Embryonic facial prominence (tissue), 1 donor: Measurements from ENCODE around the gene PYGM.

Experiments
- DNase-seq: peaks from one replicate; pipeline ENCODE4 v3.0.0-alpha.2; 2016; ENCODE audit errors: extremely low spot score

Gene PYGM

GRCh38 chr11:64759722-64760719, at the start of gene PYGM:
TSS of gene PYGM (minus strand) at chr11:64759974. CDS start at chr11:64759898, 76 bp downstream.
- DNase-seq = no peak

DNA sequence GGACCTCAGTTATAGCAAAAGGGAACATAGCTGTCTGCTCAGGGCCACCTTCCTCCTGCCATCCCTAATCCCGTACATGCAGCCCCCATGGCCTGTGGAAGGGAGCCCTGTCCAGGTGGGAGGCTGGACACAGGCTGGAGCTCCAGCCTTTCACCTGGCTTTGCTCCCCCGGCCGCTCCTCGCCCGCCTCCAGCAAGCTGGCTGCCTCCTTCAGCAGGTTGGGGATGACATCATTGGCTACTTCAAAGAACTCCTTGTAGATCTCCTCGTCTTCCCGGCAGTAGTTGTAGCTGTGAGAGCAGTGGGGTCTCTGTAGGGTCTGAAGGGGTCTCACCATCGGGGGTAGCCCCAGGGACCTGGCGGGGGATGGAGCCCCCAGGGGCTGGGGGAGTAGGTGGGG, 45.7 kb upstream of the PYGM start:
- DNase-seq = no peak

DNA sequence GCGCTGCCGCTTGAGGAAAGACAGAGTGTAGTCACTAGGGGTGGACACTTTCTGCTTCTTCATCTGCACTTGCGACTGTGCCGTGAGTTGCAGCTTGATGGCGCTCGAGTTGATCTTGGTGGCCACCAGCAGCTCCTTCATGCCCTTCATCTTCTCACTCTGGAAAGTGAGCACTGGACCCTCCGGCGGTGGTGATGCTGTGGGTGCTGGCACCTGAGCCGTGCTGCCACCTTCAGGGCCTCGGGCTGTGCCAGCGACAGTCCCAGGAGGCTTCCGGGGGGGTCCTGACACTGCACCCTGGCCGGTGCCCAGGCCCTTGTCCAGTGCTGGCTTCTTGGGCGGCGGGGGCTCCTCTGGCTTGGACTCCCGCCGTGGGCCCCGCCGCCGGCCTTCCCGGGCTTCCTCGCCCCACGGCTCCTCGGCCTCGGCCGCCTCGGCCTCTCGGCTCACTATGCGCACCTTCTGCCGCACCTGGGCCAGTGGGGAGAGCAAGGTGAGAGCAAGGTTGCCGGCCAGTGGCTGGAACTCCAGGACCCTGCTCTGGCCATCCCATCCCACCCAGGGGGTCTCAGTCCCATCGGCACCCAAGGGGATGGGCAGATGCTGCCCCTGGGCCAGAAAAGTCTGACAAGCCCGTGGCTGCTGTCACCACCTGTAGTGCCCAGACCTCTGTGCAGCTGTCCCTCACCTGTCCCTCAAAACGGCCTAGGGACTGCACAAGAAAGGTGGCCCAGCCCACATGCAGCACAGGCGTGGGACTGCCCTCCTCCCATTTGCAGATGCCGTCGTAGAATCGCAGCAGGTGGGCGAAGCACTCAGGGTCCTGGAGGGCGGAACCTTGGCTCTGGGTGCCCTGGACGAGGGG, 44.8 kb upstream of the PYGM start:
- no peak for DNase-seq

DNA sequence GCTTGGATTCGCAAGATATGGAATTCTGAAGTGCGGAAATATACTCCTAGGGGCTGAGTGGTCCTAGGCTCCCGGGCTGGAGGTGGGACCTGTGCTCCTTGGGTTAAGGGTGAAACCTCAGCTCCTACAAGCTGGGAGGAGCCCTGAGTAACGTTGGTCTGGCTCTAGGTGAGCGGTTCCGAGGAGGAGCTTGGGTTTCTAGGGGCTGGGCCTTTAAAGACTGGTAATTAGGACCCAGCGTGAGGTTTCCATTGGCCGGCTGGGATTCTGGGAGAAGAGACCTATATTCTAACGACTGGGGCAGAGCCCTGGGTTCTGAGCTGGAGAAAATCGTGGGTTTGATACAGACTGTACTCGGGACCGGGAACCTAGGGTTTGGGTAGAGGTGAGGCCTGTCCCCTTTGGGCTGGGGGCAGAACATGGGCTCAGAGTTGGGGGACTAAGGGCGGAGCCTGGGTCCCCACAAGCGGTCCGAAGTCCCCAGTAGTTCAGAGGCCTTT, 44.1 kb upstream of the PYGM start:
- DNase-seq = no peak

GRCh38 chr11:64803158-64803845, 43.5 kb upstream of the PYGM start, which contains the start of gene MAP4K2:
TSS of gene MAP4K2 (minus strand) at chr11:64803214. CDS start at chr11:64803149, 65 bp downstream.
- peak; percentile 69 for DNase-seq

DNA sequence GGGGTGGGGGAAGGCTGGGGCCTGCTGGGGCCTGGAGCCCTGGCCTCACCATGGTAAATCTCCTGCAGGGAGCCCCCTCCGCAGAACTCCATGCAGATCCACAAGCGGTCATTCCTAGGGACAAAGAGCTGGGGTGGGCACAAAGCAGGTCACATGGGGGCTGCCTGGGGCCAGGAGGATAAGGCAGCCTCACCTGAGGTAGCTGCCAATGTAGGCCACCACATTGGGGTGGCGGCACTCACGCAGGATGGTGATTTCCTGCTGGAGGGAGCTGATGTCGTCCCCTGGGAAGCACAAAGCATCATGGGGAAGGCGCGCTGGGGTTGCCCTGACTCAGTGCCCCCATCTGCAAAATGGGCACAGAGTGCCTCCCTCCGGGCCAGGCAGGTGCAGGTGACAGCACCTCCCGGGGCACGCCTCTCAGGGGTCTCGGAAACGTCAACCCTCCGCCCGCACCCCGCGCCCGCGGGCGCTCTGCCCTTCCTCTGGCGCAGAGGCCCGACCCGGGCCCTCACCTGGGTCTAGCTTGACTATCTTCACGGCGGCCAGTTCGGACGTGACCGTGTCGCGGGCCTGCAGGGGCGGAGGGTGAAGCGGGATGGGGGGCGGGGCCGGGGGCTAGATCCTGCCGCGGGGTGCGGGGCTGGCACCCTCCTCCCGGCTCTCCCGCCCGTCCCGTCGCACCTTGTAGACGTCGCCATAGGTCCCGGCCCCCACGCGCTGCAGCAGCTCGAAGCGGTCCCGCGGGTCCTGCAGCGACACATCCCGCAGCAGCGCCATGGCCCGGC, 42.8 kb upstream of the PYGM start:
- DNase-seq = no peak

DNA sequence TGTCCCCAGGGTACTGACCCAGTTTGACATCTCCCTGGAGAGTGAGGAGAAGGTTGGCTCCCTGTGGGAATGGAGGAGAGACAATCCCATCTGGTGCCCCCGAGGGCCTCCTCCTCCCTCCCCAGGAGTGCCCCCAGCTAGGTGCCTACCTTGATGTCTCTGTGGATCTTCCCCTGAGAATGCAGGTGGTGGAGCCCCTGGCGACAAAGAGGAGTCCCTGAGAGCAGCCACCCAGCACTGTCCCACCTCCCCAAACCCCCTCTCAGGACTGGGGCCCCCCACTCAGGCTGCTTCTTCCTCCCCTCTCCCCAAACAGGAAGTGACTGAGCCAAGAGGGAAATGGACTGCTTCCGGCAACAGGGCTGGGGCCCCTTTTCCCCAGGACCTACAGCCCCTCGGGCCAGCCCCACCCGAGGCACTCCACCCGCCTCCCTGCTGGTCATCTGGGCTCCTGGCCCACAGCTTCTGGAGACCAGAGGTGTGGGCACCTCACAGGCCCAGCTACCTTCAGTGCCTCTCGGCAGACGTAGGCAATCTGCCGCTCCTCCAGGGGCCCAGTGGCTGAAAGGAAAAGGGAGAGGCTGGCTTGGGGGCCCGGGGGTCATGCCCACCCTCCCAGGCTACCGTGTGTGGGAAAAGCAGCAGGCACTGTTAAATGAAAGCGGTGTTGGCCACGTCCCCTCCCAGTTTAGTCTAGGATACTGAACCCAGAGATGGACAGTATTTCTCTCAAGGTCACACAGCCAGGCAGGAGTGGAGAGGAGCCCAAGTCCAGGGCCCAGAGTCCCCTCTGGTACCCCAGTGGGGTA, 42.0 kb upstream of the PYGM start:
- DNase-seq = no peak

GRCh38 chr11:64801158-64801464, 41.3 kb upstream of the PYGM start:
- DNase-seq = no peak

DNA sequence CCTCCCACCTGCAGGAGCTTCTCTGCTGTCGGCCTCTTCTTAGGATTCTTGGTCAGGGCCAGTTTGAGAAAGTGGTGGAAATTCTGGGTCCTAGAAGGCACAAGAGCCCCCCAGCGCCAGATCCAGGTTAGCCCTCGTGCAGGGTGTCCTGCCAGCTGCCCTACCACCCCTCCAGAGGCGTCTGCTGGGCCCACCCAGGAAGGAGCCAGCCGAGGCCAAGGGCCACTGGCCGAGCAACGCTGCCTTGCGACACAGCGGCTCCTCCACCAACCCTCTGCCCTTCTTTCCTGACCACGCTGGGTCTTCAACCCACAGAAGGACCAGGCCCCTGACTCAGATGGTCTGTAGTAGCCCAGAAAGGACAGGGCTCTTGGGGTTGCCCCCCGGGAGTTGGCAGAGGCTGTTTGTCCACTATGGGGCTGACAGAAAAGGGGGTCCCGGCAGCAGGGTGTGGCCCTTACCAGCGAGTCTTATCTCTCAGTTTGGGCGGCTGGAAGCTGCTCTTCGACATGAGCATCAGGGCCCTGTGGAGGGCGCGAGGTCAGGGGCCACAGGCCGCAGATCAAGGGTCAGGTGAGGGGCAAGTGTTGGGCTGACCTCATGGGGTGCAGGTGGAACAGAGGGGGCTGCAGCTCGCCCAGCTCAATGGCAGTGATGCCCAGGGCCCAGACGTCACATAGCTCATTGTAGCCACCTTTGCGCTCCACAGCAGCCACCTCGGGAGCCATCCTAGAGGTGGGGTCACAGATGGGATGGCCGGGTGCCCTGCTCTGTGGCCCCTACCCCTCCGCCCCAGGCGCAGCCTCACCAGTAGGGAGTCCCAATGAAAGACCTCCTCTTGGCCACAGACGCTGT, 40.8 kb upstream of the PYGM start:
- no peak for DNase-seq

GRCh38 chr11:64799623-64800302, 40.0 kb upstream of the PYGM start:
- DNase-seq = no peak

- no peak for DNase-seq
Measured at GRCh38 chr11:64799256-64799622, 39.5 kb upstream of the PYGM start.

- DNase-seq = no peak
Measured at GRCh38 chr11:64796757-64797541, 37.2 kb upstream of the PYGM start.

- no peak for DNase-seq
Measured at GRCh38 chr11:64796047-64796756, 36.4 kb upstream of the PYGM start.

- DNase-seq = no peak
Measured at GRCh38 chr11:64794526-64794925, 34.8 kb upstream of the PYGM start.

- DNase-seq = no peak
Measured at GRCh38 chr11:64793271-64794160, 33.7 kb upstream of the PYGM start.

DNA sequence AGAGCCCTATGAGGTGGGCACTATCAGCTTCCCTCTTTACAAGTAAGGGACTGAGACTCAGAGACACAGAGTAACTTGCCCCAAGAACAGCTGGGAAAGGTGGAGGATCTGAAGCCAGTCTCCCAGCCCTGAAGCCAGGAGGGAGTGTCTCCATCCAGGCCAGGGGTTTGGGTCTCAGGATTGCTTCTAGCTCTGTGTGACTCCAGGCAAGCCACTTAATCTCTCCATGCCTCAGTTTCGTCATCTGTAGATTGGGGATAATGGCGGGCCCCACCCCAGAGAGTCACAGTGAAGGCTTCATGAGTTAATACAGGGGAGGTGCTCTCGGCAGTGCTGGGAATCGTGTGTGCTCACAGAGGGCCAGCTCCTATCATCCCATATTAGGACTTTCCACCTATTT, 32.7 kb upstream of the PYGM start:
- no peak for DNase-seq
